GM12878 (cell line): ENCODE results near the gene POU2AF1. TPM values are rescaled to one million over a fixed set of nuclear protein-coding genes. Genes with fewer than 3 reads are reported as not detected.

Experiments
- ATAC-seq: fragments of 200-7000 bp; cut with Tn5 transposase; 3 replicates; pipeline ENCODE4 v1.9.1; 2020; ENCODE audit warnings: mild to moderate bottlenecking, moderate library complexity
- BruUV-seq: library from RNA; stranded (reverse); fragments of 400-500 nt; replicated peaks from 2 replicates; lab custom pipeline; 2021; lab: Mats Ljungman, UMichigan
- CTCF ChIA-PET: fragments of 300-600 bp; sonication (Branson Sonifier 250); formaldehyde crosslinking; extraction: SDS; loops from one replicate; lab custom pipeline; 2021; ENCODE audit warnings: inconsistent platforms; lab: Yijun Ruan, JAX
- POLR2A ChIA-PET: fragments of 350-600 bp; formaldehyde crosslinking; extraction: SDS; loops from one replicate; lab custom pipeline; 2021; ENCODE audit warnings: inconsistent platforms; lab: Charles Lee
- RAD21 ChIA-PET: fragments of 300-600 bp; sonication (Branson Sonifier 250); formaldehyde crosslinking; loops from one replicate; lab custom pipeline; 2023; ENCODE audit warnings: antibody characterized with exemption; ENCODE audit not compliant: unreplicated experiment; lab: Charles Lee
- SMC1A ChIA-PET: fragments of 300-600 bp; sonication (Branson Sonifier 250); formaldehyde crosslinking; loops from one replicate; lab custom pipeline; 2023; ENCODE audit not compliant: unreplicated experiment, uncharacterized antibody; lab: Charles Lee
- DNase-seq: peaks from one replicate; pipeline ENCODE4 v3.0.0-alpha.2; 2011; ENCODE audit warnings: low read depth, low spot score
- FAIRE-seq: peaks from 3 replicates; lab custom pipeline; 2011; peaks lifted over from hg19 to GRCh38; lab: Jason Lieb, UNC
- H2AFZ ChIP-seq: 2 replicates; pipeline ENCODE4 v1.6.0; 2011; ENCODE audit warnings: low read depth, low read length, control low read depth; ENCODE audit not compliant: control insufficient read depth
- H3K27ac ChIP-seq: 2 replicates; pipeline ENCODE4 v1.5.1; 2011; ENCODE audit warnings: control low read depth; ENCODE audit not compliant: control insufficient read depth, insufficient read depth
- H3K27me3 ChIP-seq, 2 experiments: replicated peaks in 1 of 2; 2 replicates each; pipeline versions ENCODE4 v1.6.0 to v1.6.1; 2011; ENCODE audit warnings: low read length in 1 of 2; ENCODE audit not compliant: control insufficient read depth in 2 of 2, insufficient read depth in 2 of 2
- H3K36me3 ChIP-seq, 2 experiments: 2 replicates each; pipeline ENCODE4 v1.5.1; 2011; ENCODE audit warnings: low read length in 1 of 2; ENCODE audit not compliant: control insufficient read depth in 2 of 2, insufficient read depth in 2 of 2
- H3K4me1 ChIP-seq: 2 replicates; pipeline ENCODE4 v1.6.1; 2011; ENCODE audit warnings: mild to moderate bottlenecking, low read length, moderate library complexity, mixed read lengths; ENCODE audit not compliant: control insufficient read depth, insufficient read depth
- H3K4me2 ChIP-seq: 2 replicates; pipeline ENCODE4 v1.6.0; 2011; ENCODE audit warnings: control low read depth; ENCODE audit not compliant: control insufficient read depth, insufficient read depth
- H3K4me3 ChIP-seq: fragments of 200-600 bp; sonication (generic); 2 replicates; pipeline ENCODE4 v1.5.1; 2016
- H3K79me2 ChIP-seq: 2 replicates; pipeline ENCODE4 v1.6.0; 2011; ENCODE audit warnings: low read length; ENCODE audit not compliant: control insufficient read depth, insufficient read depth
- H3K9ac ChIP-seq: 2 replicates; pipeline ENCODE4 v1.8.0; 2011; ENCODE audit warnings: low read length, control low read depth, mixed read lengths; ENCODE audit not compliant: control insufficient read depth, insufficient read depth
- H3K9me3 ChIP-seq: replicated peaks from 3 replicates; pipeline ENCODE4 v1.5.1; 2011; ENCODE audit warnings: mild to moderate bottlenecking, low read length; ENCODE audit not compliant: control insufficient read depth, insufficient read depth
- H4K20me1 ChIP-seq: 2 replicates; pipeline ENCODE4 v1.6.0; 2011; ENCODE audit not compliant: control insufficient read depth, insufficient read depth
- BCL11A ChIP-seq: IDR thresholded peaks from 2 replicates; pipeline ENCODE4 v1.6.1; 2011; ENCODE audit warnings: low read depth, low read length
- BCL3 ChIP-seq: IDR thresholded peaks from 2 replicates; pipeline ENCODE4 v1.6.1; 2011; ENCODE audit warnings: borderline replicate concordance, low read depth, mild to moderate bottlenecking, moderate library complexity, low read length; ENCODE audit not compliant: insufficient read depth, poor library complexity, severe bottlenecking
- BCLAF1 ChIP-seq: fragments of 450-650 bp; IDR thresholded peaks from 2 replicates; pipeline ENCODE4 v1.6.1; 2017; ENCODE audit warnings: antibody characterized with exemption, mild to moderate bottlenecking, moderate library complexity
- EZH2 ChIP-seq: IDR thresholded peaks from 2 replicates; pipeline ENCODE4 v1.6.1; 2012; ENCODE audit warnings: low read depth, mild to moderate bottlenecking, control low read depth, inconsistent platforms, low read length, borderline replicate concordance; ENCODE audit not compliant: control insufficient read depth
- FOXM1 ChIP-seq: IDR thresholded peaks from 2 replicates; pipeline ENCODE4 v1.6.1; 2012; ENCODE audit warnings: low read depth, mild to moderate bottlenecking, inconsistent platforms, low read length, moderate library complexity
- HSF1 ChIP-seq: fragments of 150-350 bp; IDR thresholded peaks from 2 replicates; pipeline ENCODE4 v1.6.1; 2014; ENCODE audit warnings: mild to moderate bottlenecking, low read depth, low read length
- NFYB ChIP-seq: IDR thresholded peaks from 2 replicates; pipeline ENCODE4 v1.6.1; 2011; ENCODE audit warnings: low read depth, mild to moderate bottlenecking, low read length, improper control_type of control experiment, moderate library complexity; ENCODE audit not compliant: insufficient read depth
- RBBP5 ChIP-seq: fragments of 200-600 bp; sonication (generic); conservative IDR thresholded peaks from 2 replicates; pipeline ENCODE4 v1.6.1; 2016
- RCOR1 ChIP-seq: conservative IDR thresholded peaks from 2 replicates; pipeline ENCODE4 v1.6.1; 2012; ENCODE audit warnings: low read depth, low read length, improper control_type of control experiment
- SPI1 ChIP-seq: IDR thresholded peaks from 2 replicates; pipeline ENCODE4 v1.6.1; 2011; ENCODE audit warnings: low read depth, mild to moderate bottlenecking, low read length, moderate library complexity, borderline replicate concordance; ENCODE audit not compliant: insufficient read depth
- SRF ChIP-seq, 2 experiments: IDR thresholded peaks; 2 replicates each; pipeline ENCODE4 v1.6.1; 2011; ENCODE audit warnings: low read depth in 2 of 2, low read length in 2 of 2, mild to moderate bottlenecking in 1 of 2, moderate library complexity in 1 of 2
- ZNF274 ChIP-seq: IDR thresholded peaks from one replicate; pipeline ENCODE4 v1.8.0; 2011; ENCODE audit not compliant: insufficient read length, insufficient read depth
- WGBS: methylation state at CpG from one replicate; pipeline ENCODE4 v1.1.6; 2016; ENCODE audit warnings: low lambda C conversion rate; ENCODE audit not compliant: insufficient replicate concordance, insufficient coverage; ENCODE audit errors: missing lambda C conversion rate; 5-methylcytosine and 5-hydroxymethylcytosine counted together
- in situ Hi-C: fragments of 300-500 bp; cut with MboI; formaldehyde crosslinking; loops from 9 replicates; pipeline ENCODE4 v1.14.3; 2018; ENCODE audit warnings: mixed read lengths
- intact Hi-C: fragments of 100-400 bp; cut with micrococcal nuclease; formaldehyde crosslinking; loops from one replicate; pipeline ENCODE4 v1.14.2; 2022; ENCODE audit not compliant: unreplicated experiment
- polyA plus RNA-seq, 11 experiments: library from polyadenylated mRNA; depleted of rRNA in 4 of 11; unstranded in 6 of 11; stranded (reverse) in 5 of 11; fragments of >200 nt; fragmentation: Nextera tagmentation in 4 of 11; fragmentation: Illumina TruSeq in 1 of 11; extraction: Ambion mirVana in 4 of 11; extraction: Trizol in 1 of 11; gene quantifications; 1 replicate in 1 of 11; 2 replicates in 10 of 11; pipeline versions ENCODE4 v1.2.1 to v1.2.3, GENCODE V29; 2011 to 2016; ENCODE audit warnings: inconsistent platforms in 2 of 11, missing spikeins in 2 of 11, low read depth in 1 of 11
- total RNA-seq, 4 experiments: library from RNA; depleted of rRNA in 3 of 4; stranded (reverse); fragments of >200 nt in 3 of 4; fragmentation: Illumina TruSeq in 1 of 4; extraction: Trizol in 1 of 4; gene quantifications; 2 replicates each; pipeline versions ENCODE4 v1.2.1 to v1.2.3, GENCODE V29; 2013 to 2021

Gene POU2AF1
- total and polyA plus RNA-seq, 10 of the 15 experiments (the other 5 are each of a cell fraction or from before 2014, with no cell fraction given), result 13.1 to 169 (median 75.5) TPM

GRCh38 chr11:111306321-111306720, 72.8 kb downstream of the POU2AF1 start:
- RAD21 ChIA-PET, result no interaction called here
- in situ Hi-C loops, result no loop called here

More at GRCh38 chr11:111306321-111306720, 72.8 kb downstream of the POU2AF1 start:
- Histone ChIP-seq H3K79me2 (no peaks in the 10 kb centered on the region), H3K4me3 (no peak overlapping the region), H3K27me3 (no peaks in the 10 kb centered on the region; a peak in 1 of 4 replicates), H3K4me2 (no peak overlapping the region), H3K4me1 (no peaks in the 10 kb centered on the region), H3K9me3 (no peaks in the 10 kb centered on the region), H3K9ac (no peak overlapping the region), H3K27ac (no peak overlapping the region), H4K20me1 (no peaks in the 10 kb centered on the region), H2AFZ (no peak overlapping the region), H3K36me3 (no peaks in the 10 kb centered on the region)
- no TSS peak for BruUV-seq
- TF ChIP-seq RBBP5 (no peak), EZH2 (no peak), SRF (IDR thresholded peaks at IDR 0.05; ENCODE audit: low read depth in 2 of 2, low read length in 2 of 2) (no peak), RCOR1 (no peak), BCL11A (no peak), FOXM1 (no peak), HSF1 (no peak), SPI1 (no peak), BCLAF1 (no peak), ZNF274 (no peak), BCL3 (no peak), NFYB (no peak)
- ATAC-seq (no peak), FAIRE-seq (no peak), DNase-seq (no peak)
- ChIA-PET CTCF (interaction anchor here (1.5 kb wide), 1 partner anchor 117 kb away, joined by 5 read pairs; no protein-coding TSS in a partner anchor), SMC1A (no interaction called here), POLR2A (no interaction called here)
- intact Hi-C loops, result no loop called here
- WGBS, result 45% methylated on average over 5 of the region's 5 CpGs
